ENCODE results near the gene NTRK2. TPM values are rescaled to one million over a fixed set of nuclear protein-coding genes. Genes with fewer than 3 reads are reported as not detected.

NTRK2 gene
- total RNA-seq, 1 donor: under 0.01 TPM

DNA sequence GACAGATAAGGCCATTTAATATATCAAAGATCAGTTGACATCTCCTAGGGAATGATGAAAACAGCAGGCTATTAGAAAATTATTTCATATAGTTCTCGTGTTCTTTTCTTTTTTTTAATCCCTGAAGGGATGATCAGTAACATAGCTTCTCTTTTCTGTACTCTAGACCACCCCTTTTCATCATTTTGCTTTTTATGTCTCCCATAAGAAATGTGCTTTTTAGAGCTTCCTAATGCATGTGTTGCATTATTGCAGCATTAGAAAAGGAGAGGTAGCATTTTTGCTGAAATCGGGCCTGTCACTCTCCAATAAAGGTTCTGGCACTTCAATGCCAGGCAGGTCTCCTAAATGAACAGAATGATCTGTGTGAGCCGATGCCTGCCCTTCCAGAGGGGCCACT, 143.3 kb downstream of the NTRK2 start:
- DNase-seq (ENCODE audit: low read depth in 2 of 3, low spot score in 2 of 3): no peak

DNA sequence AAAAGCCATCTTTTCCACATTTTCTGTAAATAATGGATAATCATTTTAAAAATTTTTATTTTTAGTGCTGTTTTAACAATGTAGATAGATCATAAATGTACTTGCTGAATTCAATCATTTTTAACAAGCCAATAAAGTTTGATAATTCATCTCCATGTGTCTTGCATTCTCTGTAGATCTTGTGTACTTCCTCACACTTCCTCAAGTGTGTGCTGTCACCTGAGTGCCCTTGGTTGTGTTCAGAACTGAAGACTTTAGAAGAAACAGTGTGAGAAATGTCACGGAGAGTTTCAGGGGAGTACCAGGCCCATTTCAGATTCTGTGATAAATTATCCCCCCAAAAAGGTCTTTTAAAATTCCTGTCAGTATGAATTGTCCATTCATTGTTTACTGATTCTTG, 146.0 kb downstream of the NTRK2 start:
- DNase-seq (ENCODE audit: low read depth in 2 of 3, low spot score in 2 of 3): no peak

DNA sequence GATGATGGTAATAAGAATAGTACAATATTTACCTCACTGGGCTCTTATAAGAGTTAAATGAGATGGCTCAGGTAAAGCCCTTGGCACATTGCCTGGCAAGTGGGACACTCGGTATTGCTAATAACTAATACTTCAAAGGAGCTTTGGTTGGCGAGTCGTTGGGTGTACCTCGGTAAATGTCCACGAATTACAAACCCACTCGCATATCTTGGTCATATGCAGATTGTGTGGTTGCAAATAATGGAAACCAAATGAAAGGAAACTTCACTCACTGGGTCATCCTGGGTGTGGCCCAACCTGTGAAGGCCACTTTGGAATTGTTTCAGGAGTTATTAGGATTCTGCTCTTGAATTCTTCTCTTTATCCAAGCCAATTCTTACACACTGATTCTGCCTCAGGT, 147.5 kb downstream of the NTRK2 start:
- no peak for DNase-seq (ENCODE audit: low read depth in 2 of 3, low spot score in 2 of 3)

DNA sequence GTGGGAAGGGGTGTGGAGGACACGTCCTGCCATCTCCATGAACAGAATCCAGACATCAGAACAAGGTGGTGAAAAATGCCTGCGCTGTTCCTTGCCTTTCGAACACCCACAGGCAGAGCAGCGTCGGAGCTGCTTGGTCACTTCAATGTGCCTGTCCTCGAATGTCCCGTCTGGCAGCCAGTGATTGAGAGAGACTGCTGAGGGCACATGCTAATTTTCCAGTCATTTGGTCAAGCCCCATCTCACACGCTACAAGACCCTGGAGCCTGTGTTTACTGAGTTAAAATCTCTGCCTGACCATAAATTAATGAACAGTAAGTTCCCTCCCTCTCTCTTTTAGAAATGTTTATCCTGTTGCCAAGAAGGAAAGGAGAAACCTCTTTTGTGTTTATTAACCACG, 149.3 kb downstream of the NTRK2 start:
- DNase-seq (ENCODE audit: low read depth in 2 of 3, low spot score in 2 of 3): no peak

DNA sequence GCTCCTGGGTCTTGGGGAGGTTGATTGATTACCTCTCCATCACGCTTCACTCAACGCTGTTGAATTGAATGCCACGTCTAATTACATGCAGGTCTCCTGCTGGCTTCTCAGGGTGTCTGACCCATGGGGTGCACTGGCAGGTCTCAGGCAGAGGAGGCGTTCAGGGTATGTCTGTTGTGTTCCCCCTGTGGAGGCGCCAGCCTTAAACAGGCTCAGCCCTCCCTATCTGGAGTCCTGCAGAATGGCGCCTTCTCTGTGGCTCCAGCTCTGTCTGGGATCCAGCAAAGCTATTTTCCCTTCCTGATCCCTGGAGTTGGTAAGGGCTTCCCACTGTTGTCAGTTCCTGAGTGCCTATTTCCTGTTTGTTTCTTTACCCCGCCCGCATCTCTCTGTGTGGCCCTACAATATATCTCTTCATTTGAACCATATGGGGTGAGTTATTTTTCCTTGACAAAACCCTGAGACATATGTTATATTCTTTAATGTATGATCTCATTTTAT, 150.0 kb downstream of the NTRK2 start:
- no peak for DNase-seq (ENCODE audit: low read depth in 2 of 3, low spot score in 2 of 3)

DNA sequence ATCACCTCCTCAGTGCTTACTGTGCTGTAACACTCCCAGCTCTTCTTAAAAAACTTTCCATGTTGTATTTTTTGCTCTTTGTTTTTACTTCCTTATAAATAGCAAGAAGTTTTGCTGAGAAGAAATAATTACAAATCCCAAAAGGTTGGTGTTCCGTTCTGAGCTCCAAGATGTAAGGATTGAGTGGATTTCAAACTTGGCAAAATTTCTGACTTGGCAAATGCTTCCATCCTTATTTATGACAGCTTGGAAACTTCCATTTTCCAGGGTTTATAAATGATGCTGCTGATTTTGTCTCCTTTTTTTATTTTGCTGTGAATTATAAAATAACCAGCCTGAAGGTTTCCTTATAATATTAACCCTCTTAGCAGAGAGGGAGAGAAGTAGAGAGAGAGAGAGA, 151.9 kb downstream of the NTRK2 start:
- no peak for DNase-seq (ENCODE audit: low read depth in 2 of 3, low spot score in 2 of 3)

DNA sequence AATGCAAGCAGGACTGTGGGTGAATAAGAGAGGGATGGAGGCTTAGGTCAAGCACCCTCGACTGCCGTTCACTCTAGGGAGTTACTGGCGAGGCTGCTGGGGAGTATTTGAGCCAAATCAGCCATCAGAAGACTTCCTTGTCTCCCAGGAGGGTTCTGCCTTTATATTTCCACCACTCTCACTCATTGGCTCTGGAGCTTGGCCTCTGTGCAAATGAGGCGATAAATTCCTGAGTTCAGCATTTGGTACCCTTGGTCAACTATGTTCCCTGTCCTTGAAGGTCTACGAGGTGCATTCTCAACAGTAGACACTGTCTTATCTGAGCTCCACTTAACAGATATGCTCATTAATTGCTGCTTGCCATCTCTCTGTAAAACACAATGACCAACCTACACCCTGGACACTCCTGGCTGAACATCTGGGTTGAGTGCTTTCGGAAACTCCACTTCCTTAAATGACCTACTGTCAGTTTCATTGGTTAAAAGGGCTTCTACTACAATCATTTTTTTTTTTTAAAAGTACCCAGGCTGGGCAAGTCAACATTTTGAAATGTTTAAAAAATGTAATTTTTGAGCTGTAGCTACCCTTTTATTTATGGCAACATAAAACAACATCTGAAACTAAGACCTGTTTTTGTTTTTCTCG, 153.2 kb downstream of the NTRK2 start:
- no peak for DNase-seq (ENCODE audit: low read depth in 2 of 3, low spot score in 2 of 3)

DNA sequence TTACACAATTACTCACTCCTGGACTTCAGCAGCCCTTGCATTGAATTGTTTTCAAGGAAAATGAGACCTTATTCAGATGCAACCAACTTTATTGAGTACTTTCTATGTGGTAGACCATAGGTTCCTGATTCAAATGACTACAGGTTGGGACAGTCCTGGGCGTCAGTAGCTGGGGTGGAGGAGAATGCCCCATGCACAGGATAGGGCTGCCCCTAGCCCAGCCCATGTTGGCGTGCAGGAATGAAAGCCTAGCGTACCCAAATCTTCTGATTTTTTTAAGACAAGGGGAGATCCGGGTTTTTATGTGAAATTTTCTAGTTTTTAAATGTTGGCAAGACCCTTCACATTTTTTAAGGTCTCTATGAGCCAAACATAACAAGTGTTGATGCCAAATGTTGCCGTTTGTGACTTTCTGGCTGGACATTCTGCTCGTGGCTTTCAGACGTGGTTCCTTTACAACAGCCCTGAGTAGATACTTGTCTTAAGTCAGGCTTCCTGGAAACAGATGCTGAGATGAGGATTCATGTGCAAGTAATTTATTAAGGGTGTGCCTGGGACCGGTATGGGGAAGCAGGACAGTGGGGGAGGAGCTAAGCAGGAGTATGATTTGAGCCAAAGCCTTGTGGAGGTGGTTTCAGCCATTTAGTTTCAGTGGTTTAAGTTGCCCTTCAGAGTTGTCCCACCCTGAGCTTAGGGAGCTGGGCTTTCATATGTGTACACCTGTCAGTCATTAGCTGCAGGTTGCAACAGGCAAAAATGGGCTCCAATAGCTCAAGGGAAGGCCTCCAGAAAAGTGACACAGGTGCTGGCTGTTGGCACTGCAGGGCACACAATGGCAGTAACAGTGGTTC, 154.1 kb downstream of the NTRK2 start:
- DNase-seq (ENCODE audit: low read depth in 2 of 3, low spot score in 2 of 3): no peak

DNA sequence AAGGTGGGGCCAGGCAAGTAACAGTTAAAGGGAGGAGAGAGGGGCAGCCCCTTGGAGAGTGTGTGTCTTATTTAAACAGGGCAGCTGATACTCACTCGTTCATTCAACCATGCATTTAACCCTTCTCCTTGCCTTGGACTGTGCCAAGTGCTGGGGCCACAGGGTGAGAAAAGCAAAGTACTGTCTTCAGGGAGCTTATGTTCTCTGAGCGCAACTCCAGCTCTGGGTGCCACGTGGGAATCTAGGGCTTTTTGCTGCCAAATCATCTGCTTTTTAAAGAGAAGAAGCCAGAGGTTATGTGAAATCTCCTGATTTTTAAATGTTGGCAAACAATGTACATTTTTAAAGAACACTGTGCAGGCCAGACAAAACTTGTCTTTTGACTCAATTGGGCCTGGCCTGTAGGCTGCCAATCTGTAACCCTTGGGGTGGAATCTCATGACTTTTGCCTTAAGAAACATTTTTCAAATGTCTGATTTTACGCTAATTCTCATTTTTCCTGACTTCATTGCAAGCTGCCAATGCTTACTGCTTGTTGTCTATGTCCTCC, 157.8 kb downstream of the NTRK2 start:
- DNase-seq (ENCODE audit: low read depth in 2 of 3, low spot score in 2 of 3): no peak

DNA sequence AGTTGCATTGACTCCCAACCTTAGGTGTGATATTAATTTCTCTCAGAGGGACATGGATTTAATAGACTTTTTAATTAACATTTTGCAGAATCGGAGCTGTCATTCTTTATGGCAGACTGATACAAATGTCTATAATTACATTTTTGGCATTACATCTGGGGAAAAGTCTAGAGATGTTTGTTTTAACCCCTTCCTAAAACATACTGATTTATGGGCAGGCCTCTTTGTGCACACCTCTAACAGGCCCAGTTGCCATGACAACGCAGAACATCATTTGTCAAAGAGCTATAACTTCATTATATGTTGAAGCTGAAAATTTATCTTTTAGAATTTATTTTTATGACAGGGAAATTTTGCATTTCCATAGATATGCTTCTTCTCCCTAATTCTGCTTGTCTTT, 158.5 kb downstream of the NTRK2 start:
- no peak for DNase-seq (ENCODE audit: low read depth in 2 of 3, low spot score in 2 of 3)

DNA sequence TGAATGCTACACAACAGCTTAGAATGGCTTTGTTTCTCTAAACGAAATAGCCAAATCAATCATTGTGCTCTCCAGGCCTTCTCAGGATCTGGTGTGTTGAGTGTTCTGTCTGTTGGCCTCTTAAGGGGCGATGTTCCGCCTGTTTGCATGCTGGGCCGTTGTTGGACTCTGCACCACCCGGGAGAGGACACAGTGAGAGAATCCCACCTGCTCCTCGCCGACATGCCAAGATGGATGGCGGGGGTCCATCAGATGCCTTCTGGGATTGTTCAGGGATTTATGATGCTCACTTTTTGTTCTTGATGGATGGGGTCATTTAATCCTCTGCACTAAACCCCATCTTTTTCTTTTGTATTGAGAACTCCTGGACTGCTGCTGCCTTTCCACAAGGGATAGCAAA, 159.9 kb downstream of the NTRK2 start:
- no peak for DNase-seq (ENCODE audit: low read depth in 2 of 3, low spot score in 2 of 3)

DNA sequence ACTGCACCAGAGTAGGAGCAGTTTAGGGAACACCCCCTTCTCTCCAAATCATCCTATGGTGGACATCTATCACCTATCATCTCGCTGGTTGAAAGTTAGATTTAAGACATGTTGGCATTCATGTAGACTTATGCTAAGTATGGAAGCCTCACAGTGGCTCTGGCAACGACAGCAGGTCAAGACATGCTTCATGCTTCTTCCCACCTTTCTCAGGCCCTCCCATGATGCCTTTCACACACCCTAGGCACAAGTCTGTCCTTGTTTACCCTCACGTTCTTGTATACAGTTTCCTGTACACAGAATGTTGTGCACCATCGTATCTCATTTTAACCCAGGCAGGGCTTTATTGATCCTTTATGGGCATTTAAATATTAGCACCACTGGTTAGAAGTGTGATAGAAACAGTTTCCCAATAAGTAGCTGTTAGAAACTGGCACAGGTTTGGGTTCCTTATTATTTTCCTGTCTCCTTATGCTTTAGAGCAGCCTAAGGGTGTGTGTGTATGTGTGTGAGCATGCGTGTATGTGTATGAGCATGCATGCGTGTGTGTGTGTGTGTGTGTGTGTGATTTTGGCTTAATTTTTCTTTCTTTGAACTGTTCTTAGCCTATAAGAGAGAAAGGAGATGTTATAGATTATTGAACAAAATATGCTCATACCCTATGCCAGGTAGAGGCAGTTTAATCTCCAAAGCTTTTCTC, 160.6 kb downstream of the NTRK2 start:
- DNase-seq (ENCODE audit: low read depth in 2 of 3, low spot score in 2 of 3): no peak

DNA sequence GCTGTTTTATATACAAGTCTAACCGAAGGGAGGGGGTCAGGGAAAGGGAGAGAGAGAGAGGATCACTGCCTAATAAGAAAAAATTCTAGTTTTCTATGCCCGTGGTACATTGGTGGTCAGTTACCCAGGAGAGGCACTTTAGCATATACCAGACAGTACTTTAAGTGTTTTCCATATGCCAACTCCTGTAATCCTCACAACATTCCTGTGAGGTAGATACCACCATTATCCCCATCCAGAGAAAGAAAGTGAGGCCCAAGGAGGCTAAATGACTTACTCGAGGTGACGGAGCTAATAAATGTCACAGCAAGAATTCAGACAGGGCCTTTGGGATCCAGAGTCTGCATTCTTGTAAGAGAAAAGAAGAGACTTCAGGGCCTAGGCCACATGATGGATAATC, 161.8 kb downstream of the NTRK2 start:
- no peak for DNase-seq (ENCODE audit: low read depth in 2 of 3, low spot score in 2 of 3)

DNA sequence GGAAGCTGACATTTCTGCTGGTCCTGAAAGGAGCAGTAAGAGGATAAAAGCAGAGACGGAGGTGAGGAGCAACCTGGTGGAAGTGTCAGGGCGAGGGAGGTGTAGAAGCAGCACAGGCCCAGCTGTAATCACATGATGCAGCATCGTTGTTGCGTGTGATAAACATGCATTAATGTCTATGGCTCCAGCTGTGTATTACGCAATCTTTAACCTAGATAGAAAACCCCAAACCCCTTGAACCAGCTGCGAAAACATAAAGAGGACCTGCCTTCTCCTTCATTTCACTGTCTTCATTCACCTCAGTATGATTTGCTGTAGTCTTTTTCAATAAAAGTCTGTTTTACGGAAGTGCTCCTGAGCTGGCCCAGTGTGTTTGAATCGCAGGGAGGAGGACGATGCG, 162.9 kb downstream of the NTRK2 start:
- no peak for DNase-seq (ENCODE audit: low read depth in 2 of 3, low spot score in 2 of 3)

DNA sequence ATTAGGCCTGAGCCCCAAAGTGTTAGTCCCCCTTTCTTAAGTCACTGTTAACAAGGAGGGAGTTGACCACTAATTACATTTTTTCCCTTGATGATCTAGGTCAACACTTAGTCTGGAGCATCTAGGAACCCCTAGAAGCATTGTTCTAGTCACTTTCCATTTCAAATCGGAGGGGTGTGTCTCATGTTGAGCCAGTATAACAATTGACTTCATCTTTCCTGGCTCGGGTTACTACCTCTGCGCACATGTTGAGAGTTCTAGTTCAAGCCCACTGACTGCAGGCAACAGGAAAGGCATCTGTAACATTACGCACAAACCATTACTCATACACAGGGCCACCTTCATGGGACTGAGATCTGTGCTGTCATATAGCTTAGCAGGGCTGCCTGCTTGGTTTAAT, 164.9 kb downstream of the NTRK2 start:
- no peak for DNase-seq (ENCODE audit: low read depth in 2 of 3, low spot score in 2 of 3)

DNA sequence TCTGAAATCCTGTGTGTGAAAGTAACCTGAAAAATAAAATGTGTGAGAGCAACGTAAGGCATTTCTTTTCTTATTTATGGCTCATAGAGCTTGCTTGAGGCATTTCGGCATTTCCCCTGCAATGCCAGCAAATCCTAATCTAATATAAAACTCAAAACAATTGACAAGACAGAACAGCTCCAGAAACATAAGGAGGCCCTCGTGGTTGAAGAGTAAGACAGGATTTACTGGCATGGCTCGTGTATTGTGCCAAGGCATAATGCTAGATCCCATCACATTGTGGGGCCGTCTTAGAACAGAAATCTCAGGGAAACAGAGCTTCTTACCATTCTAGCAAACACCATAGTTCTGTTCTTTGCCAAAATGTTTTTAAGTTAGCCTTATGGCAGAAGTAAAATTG, 166.2 kb downstream of the NTRK2 start:
- no peak for DNase-seq (ENCODE audit: low read depth in 2 of 3, low spot score in 2 of 3)

DNA sequence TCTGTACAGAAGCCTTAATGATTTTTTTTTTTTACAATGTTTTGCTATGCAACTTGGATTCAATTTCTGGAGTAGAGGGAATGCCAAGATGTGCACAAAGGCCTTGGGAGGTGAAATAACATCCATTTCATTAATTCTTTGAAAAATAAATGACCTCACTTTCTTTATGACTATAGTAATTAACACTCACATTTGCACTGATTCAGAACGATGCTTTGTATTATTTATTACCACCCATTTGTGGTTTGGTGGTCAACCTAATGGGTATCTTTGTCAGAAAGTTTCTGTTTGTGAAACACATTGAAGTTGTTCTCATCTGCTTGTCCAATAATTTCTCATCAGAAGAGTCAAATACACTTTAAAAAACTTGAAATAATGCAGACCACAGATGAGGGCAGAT, 169.3 kb downstream of the NTRK2 start:
- DNase-seq (ENCODE audit: low read depth in 2 of 3, low spot score in 2 of 3): no peak

DNA sequence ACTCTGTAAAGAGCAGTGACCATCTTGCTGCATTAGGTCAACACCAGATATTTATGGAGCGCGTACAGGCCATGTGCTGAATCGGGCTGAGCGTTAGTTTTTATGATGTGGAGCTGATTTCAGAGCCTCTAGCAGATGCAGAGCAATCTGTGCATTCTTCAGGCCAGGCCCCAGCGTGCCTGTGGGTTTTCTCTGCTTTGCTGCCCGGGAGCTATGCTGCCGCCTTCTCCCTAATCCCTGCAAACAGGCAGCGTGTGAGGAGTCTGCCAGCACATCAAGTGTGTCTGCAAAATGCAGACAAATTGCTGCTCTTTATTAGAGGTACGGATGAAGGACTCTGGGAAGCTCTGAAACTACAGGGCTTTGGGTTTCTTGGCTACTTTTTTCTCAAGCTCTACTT, 170.0 kb downstream of the NTRK2 start:
- DNase-seq (ENCODE audit: low read depth in 2 of 3, low spot score in 2 of 3): no peak

DNA sequence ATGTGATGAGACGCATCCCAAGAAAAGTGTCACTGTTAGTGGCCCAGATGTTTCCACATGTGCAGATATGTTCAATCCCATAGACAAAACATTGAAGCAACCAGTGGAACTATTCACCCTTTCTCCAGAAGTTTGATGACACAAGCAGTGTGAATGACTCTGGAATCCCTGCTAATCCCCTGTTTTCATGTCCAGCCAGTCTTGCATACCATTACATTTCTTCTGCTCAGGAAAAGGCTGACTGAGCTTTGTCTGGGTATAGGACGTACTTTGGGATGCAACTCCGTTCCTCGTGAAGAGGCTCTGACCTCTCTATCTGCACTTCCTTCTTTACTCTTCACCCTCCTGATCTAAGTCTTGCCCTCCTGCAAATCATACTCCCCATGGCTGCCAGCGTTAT, 172.4 kb downstream of the NTRK2 start:
- no peak for DNase-seq (ENCODE audit: low read depth in 2 of 3, low spot score in 2 of 3)

DNA sequence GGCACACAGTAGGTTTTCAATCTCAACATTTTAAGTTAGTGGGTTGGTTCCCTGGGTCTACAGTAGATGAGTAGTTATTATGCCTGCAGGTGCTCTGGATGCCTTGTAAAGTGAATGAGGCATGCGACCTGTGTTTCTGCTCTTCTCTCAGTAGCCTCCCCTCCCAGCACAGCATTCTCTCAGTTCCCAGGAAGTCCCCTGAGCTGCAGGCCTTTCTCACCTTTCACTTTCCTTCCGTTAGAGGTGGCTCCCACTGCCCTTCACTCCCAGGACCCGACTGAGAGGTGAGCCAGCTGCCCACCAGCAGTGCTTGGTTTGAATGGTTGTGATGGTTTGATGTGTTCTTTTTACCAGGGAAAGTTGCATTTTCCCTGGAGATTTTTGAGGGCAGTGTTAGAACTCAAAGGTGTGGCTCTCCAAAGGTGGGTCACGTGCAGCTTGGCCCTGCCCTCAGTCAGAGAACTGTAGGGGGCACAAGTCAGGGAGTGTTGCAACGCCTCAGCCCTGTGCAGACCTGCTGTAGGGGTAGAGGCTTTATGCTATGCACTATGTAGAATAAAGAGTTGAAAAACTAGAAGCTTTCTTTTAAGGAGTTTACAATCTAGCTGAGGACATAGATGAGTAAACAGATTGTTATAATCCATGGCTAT, 173.8 kb downstream of the NTRK2 start:
- DNase-seq (ENCODE audit: low read depth in 2 of 3, low spot score in 2 of 3): no peak

Measured in hematopoietic multipotent progenitor cell (in vitro differentiated cells).